ENCODE measurements around the gene KCND3. TPM values are rescaled to one million over a fixed set of nuclear protein-coding genes. Genes with fewer than 3 reads are reported as not detected.

The KCND3 gene
- polyA plus RNA-seq, 3 donors = not detected

DNA sequence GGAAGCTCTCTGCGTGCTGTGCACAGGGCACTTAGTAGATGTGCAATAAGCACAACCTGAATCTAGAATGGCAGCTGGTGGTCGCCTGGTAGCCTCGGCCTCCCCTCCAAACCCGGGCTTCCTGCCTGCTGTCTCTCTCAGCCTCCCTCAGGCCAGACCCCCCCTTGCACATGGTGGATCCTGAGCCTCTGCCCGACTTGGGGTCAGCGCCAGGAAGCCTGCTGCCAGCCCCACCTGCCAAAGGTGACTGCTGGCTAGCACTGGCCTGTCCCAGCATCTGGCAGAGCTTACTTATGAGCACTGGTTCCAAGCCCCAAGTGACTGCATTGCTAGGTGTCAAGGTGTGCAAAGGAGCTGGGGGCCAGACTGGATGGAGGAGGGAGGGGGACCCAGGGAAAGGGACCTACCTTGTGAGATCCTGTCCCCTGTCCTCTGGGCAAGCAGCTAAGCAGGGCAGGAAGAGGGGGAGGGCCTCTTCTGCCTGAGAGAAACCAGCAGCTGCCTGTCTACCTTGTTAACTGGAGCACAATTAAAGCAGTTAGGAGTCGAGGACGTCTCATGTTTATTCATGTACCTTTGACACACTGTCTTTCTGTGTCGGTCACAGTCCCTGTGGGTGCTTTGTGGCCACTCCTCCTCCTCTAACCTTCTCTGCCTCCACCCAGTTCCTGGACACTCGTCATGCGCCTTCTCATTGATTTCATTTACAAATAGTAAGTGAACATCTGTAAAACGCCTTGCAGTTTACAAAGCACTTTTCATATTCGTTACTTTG lies 132.9 kb downstream of the KCND3 start:
- H3K4me2 ChIP-seq (replicated peaks; ENCODE audit: extremely low read depth, low read length, poor library complexity, severe bottlenecking) = no peak overlapping the region
- no peaks in the 10 kb centered on the region for H3K9me3 ChIP-seq (replicated peaks in 1 of 2; ENCODE audit: control insufficient read depth in 1 of 2, insufficient read depth in 1 of 2, low read length in 2 of 2)
- no peaks in the 10 kb centered on the region for H3K4me1 ChIP-seq (ENCODE audit: control insufficient read depth in 1 of 2, insufficient read depth in 2 of 2, low read length in 2 of 2)
- peak overlapping the region in 1 of 7 donors; percentile 32 for H3K27ac Mint-ChIP-seq
- H3K36me3 ChIP-seq (replicated peaks in 1 of 2; ENCODE audit: control insufficient read depth in 1 of 2, insufficient read depth in 2 of 2, low read length in 2 of 2) = no peaks in the 10 kb centered on the region
- no peak for DNase-seq
- no peak overlapping the region for H3K4me3 ChIP-seq (replicated peaks in 1 of 3; ENCODE audit: low read depth in 2 of 3, low read length in 3 of 3)
- H3K9ac ChIP-seq (ENCODE audit: insufficient read depth, low read length, poor library complexity, severe bottlenecking) = no peak overlapping the region
- H3K27ac ChIP-seq (ENCODE audit: low read depth in 1 of 2, low read length in 2 of 2) = no peak overlapping the region
- no peaks in the 10 kb centered on the region for H3K79me2 ChIP-seq (ENCODE audit: insufficient read depth, low read length)
- TF ChIP-seq, protein P1, sequence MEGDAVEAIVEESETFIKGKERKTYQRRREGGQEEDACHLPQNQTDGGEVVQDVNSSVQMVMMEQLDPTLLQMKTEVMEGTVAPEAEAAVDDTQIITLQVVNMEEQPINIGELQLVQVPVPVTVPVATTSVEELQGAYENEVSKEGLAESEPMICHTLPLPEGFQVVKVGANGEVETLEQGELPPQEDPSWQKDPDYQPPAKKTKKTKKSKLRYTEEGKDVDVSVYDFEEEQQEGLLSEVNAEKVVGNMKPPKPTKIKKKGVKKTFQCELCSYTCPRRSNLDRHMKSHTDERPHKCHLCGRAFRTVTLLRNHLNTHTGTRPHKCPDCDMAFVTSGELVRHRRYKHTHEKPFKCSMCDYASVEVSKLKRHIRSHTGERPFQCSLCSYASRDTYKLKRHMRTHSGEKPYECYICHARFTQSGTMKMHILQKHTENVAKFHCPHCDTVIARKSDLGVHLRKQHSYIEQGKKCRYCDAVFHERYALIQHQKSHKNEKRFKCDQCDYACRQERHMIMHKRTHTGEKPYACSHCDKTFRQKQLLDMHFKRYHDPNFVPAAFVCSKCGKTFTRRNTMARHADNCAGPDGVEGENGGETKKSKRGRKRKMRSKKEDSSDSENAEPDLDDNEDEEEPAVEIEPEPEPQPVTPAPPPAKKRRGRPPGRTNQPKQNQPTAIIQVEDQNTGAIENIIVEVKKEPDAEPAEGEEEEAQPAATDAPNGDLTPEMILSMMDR (IDR thresholded peaks at IDR 0.05) = no peak
- no peak overlapping the region for H3K4me3 Mint-ChIP-seq
- WGBS (ENCODE audit: insufficient coverage) = 68% methylated on average over 11 of the region's 13 CpGs
- intact Hi-C loops (cut with micrococcal nuclease) = no loop called here
- no peaks in the 10 kb centered on the region for H3K4me1 Mint-ChIP-seq
- H2AFZ ChIP-seq (ENCODE audit: insufficient read depth, low read depth, low read length, poor library complexity, severe bottlenecking) = no peak overlapping the region
- H3K27me3 Mint-ChIP-seq (ENCODE audit: low read depth in 3 of 3) = peaks cover 10 to 24% (median 13%) of the 10 kb centered on the region in 3 donors
- no peaks in the 10 kb centered on the region for H3K27me3 ChIP-seq (ENCODE audit: control insufficient read depth in 2 of 2, insufficient read depth in 2 of 2, low read length in 2 of 2)
- H4K20me1 ChIP-seq (ENCODE audit: insufficient read depth, low read length) = no peaks in the 10 kb centered on the region
- no peaks in the 10 kb centered on the region for H3K36me3 Mint-ChIP-seq
- H3K9me3 Mint-ChIP-seq = peaks cover 0 to 3% (median 0%) of the 10 kb centered on the region in 7 donors

DNA sequence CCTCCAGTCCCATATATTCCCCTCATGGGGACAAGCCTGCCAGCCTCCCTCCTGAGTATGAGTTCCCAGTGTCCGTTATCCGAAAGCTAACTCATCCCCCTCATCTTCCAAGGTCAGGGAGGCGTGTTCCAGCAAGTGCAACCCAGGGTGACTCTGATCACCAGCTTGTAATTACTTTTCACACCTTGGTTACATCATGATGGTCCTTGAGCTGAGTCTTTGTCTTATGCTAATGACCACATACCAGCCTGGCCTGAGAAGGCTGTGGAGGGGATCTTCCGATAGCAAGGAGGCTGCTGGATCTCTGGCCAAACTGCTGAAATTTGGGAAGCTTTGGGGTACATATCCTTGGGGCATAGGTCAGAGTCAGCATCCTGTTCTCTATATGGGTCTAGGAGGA lies 134.2 kb downstream of the KCND3 start:
- DNase-seq = no peak
- Histone ChIP-seq H3K4me3 (replicated peaks in 1 of 3; ENCODE audit: low read depth in 2 of 3, low read length in 3 of 3) (no peak overlapping the region), H3K36me3 (replicated peaks in 1 of 2; ENCODE audit: control insufficient read depth in 1 of 2, insufficient read depth in 2 of 2, low read length in 2 of 2) (no peaks in the 10 kb centered on the region), H3K27ac (ENCODE audit: low read depth in 1 of 2, low read length in 2 of 2) (no peak overlapping the region), H3K79me2 (ENCODE audit: insufficient read depth, low read length) (no peaks in the 10 kb centered on the region), H3K9ac (ENCODE audit: insufficient read depth, low read length, poor library complexity, severe bottlenecking) (no peak overlapping the region), H3K4me1 (ENCODE audit: control insufficient read depth in 1 of 2, insufficient read depth in 2 of 2, low read length in 2 of 2) (no peaks in the 10 kb centered on the region), H4K20me1 (ENCODE audit: insufficient read depth, low read length) (no peaks in the 10 kb centered on the region), H3K9me3 (replicated peaks in 1 of 2; ENCODE audit: control insufficient read depth in 1 of 2, insufficient read depth in 1 of 2, low read length in 2 of 2) (no peaks in the 10 kb centered on the region), H3K27me3 (ENCODE audit: control insufficient read depth in 2 of 2, insufficient read depth in 2 of 2, low read length in 2 of 2) (no peaks in the 10 kb centered on the region), H3K4me2 (replicated peaks; ENCODE audit: extremely low read depth, low read length, poor library complexity, severe bottlenecking) (no peak overlapping the region), H2AFZ (ENCODE audit: insufficient read depth, low read depth, low read length, poor library complexity, severe bottlenecking) (no peak overlapping the region)
- H3K4me3 Mint-ChIP-seq = no peak overlapping the region
- H3K9me3 Mint-ChIP-seq = peaks cover 0 to 3% (median 0%) of the 10 kb centered on the region in 7 donors
- no peaks in the 10 kb centered on the region for H3K4me1 Mint-ChIP-seq
- H3K27ac Mint-ChIP-seq = no peak overlapping the region
- intact Hi-C loops (cut with micrococcal nuclease) = no loop called here
- TF ChIP-seq, protein P1 (IDR thresholded peaks at IDR 0.05) = no peak
- 82% methylated on average over 4 of the region's 4 CpGs for WGBS (ENCODE audit: insufficient coverage)
- peaks cover 8 to 16% (median 9%) of the 10 kb centered on the region in 3 donors for H3K27me3 Mint-ChIP-seq (ENCODE audit: low read depth in 3 of 3)
- H3K36me3 Mint-ChIP-seq = no peaks in the 10 kb centered on the region

Measured in CD14-positive monocyte (primary cell).